Stimulated activated naive CD4-positive, alpha-beta T cell treated with Interleukin-2 at 50 U/mL for 16 hours (primary cell): ENCODE results near the gene ATRN.

ENCODE experiments used
- DNase-seq: peaks from one replicate; lab custom pipeline; 2025; lab: John Stamatoyannopoulos, UW

The ATRN gene

GRCh38 chr20:3677733-3678132 lies 206.9 kb downstream of the ATRN start:
- DNase-seq, result no peak

GRCh38 chr20:3678198-3678597 lies 207.4 kb downstream of the ATRN start:
- DNase-seq, result no peak

GRCh38 chr20:3678856-3679720 lies 208.3 kb downstream of the ATRN start:
- DNase-seq, result no peak

GRCh38 chr20:3679749-3680700 lies 209.2 kb downstream of the ATRN start:
- no peak for DNase-seq

- no peak for DNase-seq
Measured at GRCh38 chr20:3680701-3681351, 210.0 kb downstream of the ATRN start.

- no peak for DNase-seq
Measured at GRCh38 chr20:3681352-3681930, 210.6 kb downstream of the ATRN start.

- no peak for DNase-seq
Measured at GRCh38 chr20:3681931-3682781, 211.3 kb downstream of the ATRN start, which contains the start of gene ADAM33. ADAM33 (minus strand) TSS chr20:3682010; CDS start chr20:3682004, 6 bp downstream.

GRCh38 chr20:3685341-3685740 lies 214.5 kb downstream of the ATRN start:
- no peak for DNase-seq

GRCh38 chr20:3686421-3686820 lies 215.6 kb downstream of the ATRN start:
- DNase-seq, result no peak

GRCh38 chr20:3686867-3687321 lies 216.1 kb downstream of the ATRN start:
- no peak for DNase-seq

- no peak for DNase-seq
Measured at GRCh38 chr20:3687655-3688054, 216.8 kb downstream of the ATRN start.

GRCh38 chr20:3689978-3690377 lies 219.2 kb downstream of the ATRN start:
- DNase-seq, result no peak

- no peak for DNase-seq
Measured at GRCh38 chr20:3690413-3690812, 219.6 kb downstream of the ATRN start.

GRCh38 chr20:3691306-3691705 lies 220.5 kb downstream of the ATRN start:
- DNase-seq, result no peak

- no peak for DNase-seq
Measured at GRCh38 chr20:3691897-3692296, 221.1 kb downstream of the ATRN start.

GRCh38 chr20:3692706-3693294 lies 222.0 kb downstream of the ATRN start:
- no peak for DNase-seq

- no peak for DNase-seq
Measured at GRCh38 chr20:3693376-3693775, 222.6 kb downstream of the ATRN start.

- DNase-seq, result no peak
Measured at GRCh38 chr20:3694864-3695263, 224.0 kb downstream of the ATRN start.

GRCh38 chr20:3696200-3696599 lies 225.4 kb downstream of the ATRN start:
- DNase-seq, result no peak
